Central memory CD4-positive, alpha-beta T cell (primary cell): ENCODE data around the gene MAP1S.

ENCODE experiments used
- DNase-seq: peaks from one replicate; pipeline ENCODE4 v3.0.0; 2022

MAP1S gene

GRCh38 chr19:17688853-17689595 lies 30.3 kb upstream of the MAP1S start:
- DNase-seq = no peak

- no peak for DNase-seq
Observed at GRCh38 chr19:17692566-17692965, 26.7 kb upstream of the MAP1S start.

DNA sequence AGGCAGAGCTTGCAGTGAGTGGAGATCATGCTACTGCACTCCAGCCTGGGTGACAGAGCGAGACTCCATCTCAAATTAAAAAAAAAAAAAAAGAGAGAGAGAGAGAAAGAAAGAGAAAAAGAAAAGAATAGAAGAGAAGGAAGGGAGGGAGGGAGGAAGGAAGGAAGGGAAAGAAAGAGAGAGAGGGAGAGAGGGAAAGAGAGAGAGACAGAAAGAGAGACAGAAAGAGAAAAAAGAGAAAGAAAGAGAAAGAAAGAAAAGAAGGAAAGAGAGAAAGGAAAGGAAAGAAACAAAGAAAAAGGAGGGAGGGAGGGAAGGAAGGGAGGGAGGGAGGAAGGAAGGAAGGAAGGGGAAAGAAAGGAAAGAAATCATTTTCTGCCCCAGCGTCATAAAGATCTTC lies 24.1 kb upstream of the MAP1S start:
- DNase-seq = no peak

DNA sequence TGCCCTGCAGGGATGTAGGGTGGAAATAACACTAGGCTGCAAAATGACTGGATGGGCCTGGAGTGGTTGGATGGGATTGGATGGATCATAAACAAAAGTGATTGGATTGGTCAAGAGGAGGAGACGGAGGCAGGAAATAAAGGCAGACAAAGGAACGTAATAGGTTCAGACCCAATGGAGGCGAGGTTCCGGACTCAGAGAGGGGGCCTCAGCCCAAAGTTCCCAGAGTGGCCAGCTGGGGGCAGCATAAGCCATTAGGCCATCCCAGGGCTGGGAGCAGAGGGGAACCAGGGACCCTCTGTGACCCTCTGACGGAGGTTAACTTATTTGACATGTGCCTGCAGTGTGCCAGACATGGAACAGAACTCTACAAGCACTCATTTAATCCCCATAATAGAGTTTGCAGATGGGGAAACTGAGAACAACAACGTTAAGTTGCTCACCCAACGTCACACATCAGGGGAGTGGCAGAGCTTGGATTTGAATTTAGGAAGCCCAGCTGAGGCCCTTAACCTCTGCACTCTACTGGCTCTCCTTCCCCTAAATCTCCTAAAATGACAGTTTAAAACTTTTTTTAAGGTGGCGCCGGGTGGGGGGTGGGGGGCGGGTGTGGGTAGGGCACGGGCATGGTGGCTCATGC lies 15.3 kb upstream of the MAP1S start:
- DNase-seq = peak; percentile 61

DNA sequence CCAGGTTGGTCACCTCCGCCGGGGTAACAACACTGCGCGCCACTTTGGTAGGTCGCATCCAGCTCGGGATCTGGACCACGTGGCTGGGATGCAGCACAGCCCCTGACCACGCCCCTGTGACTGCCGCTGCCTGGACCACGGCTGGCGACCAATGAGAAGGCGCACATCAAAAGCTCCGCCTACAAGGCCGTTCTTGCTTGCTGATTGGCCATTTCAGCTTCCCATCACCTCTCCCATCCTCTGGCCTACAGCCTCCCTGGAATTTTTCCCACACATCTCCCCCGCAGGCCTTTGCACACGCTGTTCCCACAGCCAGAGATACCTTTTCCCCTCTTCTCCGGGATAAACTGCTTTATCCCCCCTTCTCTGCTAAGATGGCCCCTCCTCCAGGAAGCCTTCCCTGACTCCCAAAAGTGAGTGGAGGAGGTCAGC lies 12.5 kb upstream of the MAP1S start:
- DNase-seq = no peak

DNA sequence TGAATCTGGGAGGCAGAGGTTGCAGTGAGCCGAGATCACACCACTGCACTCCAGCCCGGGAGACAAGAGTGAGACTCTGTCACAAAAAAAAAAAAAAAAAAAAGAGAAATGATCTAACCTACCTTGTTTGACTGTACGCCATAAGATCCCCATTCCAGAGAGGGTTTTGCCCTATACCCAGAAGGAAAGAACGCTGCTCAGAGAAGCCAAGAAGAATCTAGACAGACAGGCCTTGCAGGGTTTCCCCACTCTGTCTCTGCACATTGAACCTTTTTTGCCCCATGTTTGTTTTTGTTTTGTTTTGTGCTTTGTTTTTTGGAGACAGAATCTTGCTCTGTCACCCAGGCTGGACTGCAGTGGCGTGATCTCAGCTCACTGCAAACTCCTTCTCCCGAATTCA lies 7.4 kb upstream of the MAP1S start:
- DNase-seq = no peak

DNA sequence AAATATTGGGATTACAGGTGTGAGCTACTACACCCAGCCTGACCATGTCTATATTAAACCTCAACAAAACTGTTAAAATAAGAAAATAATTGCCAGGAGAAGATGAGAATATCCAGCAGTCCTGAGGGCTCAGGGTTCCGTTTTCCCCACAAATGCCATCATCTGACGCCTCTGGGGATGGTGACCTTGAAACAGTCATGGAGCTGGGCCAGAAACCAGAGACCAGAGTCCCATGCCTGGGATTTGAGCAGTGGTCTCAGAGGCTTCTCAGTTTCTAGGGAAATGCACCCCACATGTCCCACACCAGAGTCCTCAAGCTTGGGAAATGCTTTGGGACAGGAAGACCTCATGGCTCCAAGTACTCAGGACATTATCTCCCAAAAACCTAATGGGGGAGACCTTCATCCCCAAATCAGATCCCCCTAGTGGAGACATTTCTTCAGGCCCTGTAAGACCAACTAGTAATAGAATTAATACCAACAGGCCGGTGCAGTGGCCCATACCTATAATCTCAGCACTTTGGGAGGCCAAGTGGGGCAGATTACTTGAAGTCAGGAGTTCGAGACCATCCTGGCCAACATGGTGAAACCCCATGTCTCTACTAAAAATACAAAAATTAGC lies 2.9 kb upstream of the MAP1S start:
- no peak for DNase-seq

DNA sequence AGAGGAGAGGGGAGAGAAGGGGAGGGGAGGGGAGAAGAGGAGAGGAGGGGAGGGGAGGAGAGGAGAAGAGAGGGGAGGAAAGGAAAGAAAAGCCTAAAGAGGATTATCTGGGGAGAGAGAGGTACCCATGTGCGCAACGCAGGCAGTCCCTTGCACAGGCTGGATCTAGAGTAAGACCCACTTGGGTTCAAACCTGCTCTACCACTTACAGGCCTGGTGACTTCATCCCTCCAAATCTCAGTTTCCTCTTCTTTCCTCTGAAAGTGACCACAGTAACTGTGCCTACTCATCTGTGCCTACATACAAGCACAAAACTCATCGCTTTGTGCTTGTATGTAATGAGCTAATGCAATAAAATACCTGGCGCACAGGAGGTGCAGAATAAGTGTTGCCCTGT lies 732 bp upstream of the MAP1S start:
- no peak for DNase-seq

DNA sequence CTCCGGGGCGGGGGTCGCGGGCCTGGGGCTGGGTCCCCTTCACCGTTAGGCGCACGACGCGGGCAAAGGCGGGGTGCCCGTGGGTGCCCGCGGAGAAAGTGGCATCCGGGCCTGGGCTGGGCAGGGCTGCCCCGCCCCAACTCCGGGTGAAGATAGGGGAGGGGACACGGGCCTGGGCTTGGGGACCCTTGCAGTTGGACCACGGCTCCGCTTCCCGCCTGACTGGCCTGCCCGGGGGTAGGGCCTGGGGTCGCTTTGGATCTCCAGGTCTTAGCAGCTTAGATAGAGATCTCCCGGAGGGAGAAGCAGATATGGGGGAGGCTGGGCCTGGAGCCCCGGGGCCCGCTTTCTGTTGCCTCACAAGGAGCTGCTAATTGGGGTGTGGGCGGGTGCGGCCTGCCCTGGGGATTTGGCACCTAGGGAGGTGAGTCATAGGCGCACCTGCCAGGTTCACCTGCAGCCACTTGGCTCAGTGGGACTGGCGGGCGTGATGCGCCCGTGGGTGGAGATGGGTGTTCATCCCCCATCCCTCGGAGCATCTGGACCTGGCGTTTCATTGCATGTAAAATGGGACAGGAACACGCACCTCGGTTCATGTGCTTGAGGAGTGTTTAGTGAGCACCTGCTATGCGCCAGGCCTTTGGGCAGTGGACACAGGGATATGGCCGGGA lies 585 bp downstream of the MAP1S start:
- DNase-seq = peak; percentile 10

- no peak for DNase-seq
Observed at GRCh38 chr19:17720440-17720839, 1.2 kb downstream of the MAP1S start.

DNA sequence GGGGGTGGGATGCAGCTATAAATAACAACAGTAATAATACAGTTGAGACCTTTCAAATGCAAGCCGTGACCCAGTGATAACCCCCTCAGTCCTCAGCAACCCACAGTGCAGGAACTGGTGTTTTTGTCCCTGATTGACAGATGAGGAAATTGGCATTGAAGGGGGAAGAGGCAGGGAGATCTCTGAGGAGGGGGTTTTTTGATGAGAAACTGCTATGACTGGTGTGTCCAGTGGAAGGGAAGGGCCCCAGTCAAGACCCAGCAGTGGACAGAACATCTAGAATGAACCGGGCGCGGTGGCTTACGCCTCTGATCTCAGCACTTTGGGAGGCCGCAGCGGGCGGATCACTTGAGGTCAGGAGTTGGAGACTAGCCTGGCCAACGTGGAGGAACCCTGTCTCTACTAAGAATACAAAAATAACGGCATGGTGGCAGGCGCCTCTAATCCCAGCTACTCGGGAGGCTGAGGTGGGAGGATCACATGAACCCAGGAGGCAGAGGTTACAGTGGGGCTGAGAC lies 1.9 kb downstream of the MAP1S start:
- DNase-seq = no peak

GRCh38 chr19:17721821-17722220 lies 2.5 kb downstream of the MAP1S start:
- DNase-seq = no peak

DNA sequence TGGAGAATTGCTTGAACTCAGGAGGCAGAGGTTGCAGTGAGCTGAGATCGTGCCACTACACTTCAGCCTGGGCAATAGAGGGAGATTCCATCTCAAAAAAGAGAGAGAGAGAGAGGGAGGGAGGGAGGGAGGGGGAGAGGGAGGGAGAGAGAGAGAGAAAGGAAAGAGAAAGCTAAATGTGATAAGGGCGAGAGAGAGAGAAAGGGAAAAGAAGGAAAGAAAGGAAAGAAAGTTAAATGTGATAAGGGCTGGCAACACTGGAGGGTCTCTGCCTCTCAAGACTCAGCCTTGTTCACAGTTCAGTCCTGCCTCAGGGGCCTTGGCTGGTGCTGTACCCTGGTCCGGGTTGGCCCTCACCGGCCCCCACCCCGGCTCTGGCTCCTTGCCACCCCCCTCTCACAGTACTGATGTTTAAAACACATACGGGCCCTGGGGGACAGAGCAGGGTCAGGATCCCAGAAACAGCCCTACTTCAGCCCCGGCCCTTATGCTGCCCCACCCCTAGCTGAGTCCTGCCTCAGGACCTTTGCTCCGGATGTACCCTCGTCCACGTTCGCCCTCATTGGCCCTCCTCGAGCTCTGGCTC lies 3.5 kb downstream of the MAP1S start:
- no peak for DNase-seq

GRCh38 chr19:17724655-17725054 lies 5.4 kb downstream of the MAP1S start:
- no peak for DNase-seq

GRCh38 chr19:17725422-17726078 lies 6.3 kb downstream of the MAP1S start:
- DNase-seq = no peak

DNA sequence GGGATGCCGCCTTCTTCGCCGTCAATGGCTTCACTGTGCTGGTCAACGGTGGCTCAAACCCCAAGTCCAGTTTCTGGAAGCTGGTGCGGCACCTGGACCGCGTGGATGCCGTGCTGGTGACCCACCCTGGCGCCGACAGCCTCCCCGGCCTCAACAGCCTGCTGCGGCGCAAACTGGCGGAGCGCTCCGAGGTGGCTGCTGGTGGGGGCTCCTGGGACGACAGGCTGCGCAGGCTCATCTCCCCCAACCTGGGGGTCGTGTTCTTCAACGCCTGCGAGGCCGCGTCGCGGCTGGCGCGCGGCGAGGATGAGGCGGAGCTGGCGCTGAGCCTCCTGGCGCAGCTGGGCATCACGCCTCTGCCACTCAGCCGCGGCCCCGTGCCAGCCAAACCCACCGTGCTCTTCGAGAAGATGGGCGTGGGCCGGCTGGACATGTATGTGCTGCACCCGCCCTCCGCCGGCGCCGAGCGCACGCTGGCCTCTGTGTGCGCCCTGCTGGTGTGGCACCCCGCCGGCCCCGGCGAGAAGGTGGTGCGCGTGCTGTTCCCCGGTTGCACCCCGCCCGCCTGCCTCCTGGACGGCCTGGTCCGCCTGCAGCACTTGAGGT lies 7.0 kb downstream of the MAP1S start:
- DNase-seq = no peak

DNA sequence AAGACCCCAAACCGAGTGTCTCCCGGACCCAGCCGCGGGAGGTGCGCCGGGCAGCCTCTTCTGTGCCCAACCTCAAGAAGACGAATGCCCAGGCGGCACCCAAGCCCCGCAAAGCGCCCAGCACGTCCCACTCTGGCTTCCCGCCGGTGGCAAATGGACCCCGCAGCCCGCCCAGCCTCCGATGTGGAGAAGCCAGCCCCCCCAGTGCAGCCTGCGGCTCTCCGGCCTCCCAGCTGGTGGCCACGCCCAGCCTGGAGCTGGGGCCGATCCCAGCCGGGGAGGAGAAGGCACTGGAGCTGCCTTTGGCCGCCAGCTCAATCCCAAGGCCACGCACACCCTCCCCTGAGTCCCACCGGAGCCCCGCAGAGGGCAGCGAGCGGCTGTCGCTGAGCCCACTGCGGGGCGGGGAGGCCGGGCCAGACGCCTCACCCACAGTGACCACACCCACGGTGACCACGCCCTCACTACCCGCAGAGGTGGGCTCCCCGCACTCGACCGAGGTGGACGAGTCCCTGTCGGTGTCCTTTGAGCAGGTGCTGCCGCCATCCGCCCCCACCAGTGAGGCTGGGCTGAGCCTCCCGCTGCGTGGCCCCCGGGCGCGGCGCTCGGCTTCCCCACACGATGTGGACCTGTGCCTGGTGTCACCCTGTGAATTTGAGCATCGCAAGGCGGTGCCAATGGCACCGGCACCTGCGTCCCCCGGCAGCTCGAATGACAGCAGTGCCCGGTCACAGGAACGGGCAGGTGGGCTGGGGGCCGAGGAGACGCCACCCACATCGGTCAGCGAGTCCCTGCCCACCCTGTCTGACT lies 7.9 kb downstream of the MAP1S start:
- DNase-seq = no peak

DNA sequence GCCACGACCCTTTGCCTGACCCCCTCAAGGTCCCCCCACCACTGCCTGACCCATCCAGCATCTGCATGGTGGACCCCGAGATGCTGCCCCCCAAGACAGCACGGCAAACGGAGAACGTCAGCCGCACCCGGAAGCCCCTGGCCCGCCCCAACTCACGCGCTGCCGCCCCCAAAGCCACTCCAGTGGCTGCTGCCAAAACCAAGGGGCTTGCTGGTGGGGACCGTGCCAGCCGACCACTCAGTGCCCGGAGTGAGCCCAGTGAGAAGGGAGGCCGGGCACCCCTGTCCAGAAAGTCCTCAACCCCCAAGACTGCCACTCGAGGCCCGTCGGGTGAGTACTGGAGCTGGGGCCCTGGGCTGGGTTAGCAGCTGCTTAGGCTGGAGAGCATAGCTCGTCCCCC lies 8.6 kb downstream of the MAP1S start:
- no peak for DNase-seq

GRCh38 chr19:17733127-17733526 lies 13.8 kb downstream of the MAP1S start:
- no peak for DNase-seq

DNA sequence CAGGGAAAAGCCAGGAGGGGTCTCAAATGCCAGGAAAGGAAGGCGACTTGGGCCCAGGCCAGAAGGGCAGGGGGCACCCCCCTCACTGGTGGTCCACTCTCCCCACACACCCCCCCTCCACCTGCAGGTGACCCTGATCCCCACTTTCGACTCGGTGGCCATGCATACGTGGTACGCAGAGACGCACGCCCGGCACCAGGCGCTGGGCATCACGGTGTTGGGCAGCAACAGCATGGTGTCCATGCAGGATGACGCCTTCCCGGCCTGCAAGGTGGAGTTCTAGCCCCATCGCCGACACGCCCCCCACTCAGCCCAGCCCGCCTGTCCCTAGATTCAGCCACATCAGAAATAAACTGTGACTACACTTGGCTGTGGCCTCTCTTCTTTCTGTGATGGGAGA lies 14.9 kb downstream of the MAP1S start:
- DNase-seq = no peak

- no peak for DNase-seq
Observed at GRCh38 chr19:17735410-17735809, 16.1 kb downstream of the MAP1S start.
